Endothelial cell of umbilical vein (primary cell): ENCODE measurements around the gene MAP3K19.

ENCODE experiments used
- CTCF ChIP-seq, 2 donors: IDR thresholded peaks; 1 replicate in 1 of 2; 2 replicates in 1 of 2; pipeline ENCODE4 v1.5.1; 2011; ENCODE audit warnings: low read length in 2 of 2, mild to moderate bottlenecking in 2 of 2, moderate library complexity in 2 of 2, control low read depth in 1 of 2, inconsistent platforms in 1 of 2, low read depth in 1 of 2; ENCODE audit not compliant: insufficient read depth in 1 of 2; ENCODE audit errors: extremely low read depth in 1 of 2
- JUN ChIP-seq: IDR thresholded peaks from 2 replicates; pipeline ENCODE4 v1.6.1; 2011; ENCODE audit warnings: borderline replicate concordance, low read depth; ENCODE audit not compliant: insufficient read length, insufficient read depth
- POLR2A ChIP-seq: IDR thresholded peaks from 2 replicates; pipeline ENCODE4 v1.6.1; 2012; ENCODE audit warnings: low read depth, mild to moderate bottlenecking, control low read depth, low read length
- POLR2AphosphoS5 ChIP-seq: IDR thresholded peaks from 2 replicates; pipeline ENCODE4 v1.6.1; 2012; ENCODE audit warnings: low read depth, mild to moderate bottlenecking, control low read depth, low read length, moderate library complexity; ENCODE audit not compliant: insufficient read depth
- TF ChIP-seq, protein P1 (sequence below): IDR thresholded peaks from 2 replicates; pipeline ENCODE4 v1.6.1; 2011; ENCODE audit not compliant: insufficient read depth, insufficient read length

DNA sequence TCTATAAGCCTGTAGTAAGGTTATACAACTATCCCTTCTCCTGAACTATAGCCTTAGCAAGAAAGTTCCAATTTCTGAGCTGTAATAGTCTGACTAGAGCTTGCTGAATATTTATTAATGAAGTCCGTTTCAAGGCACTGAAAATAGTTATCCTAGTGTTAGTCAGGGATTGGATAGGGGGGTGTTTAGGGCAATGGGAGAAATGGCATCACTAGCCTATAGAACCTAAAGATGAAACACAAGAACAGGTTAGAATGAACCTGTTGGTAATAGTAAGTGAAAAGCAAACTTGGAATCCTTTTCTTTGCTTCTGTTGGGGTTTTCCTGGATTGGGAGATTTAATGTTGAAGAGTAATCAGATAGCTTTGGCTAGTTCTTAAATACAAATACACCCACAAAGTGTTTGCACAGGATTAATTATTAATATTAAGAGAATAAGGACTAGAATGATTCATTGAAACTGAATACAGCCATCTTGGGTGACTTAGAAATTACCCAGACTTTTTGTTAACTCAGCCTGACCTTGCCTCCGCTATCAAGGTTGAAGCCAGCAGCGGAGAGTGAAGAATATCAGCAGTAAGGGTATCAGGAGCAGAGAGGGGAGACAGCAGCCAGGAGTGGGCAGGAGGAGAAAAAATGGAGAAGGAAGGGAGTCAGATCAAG is 114.3 kb downstream of the MAP3K19 start:
- no peak for TF ChIP-seq POLR2AphosphoS5
- TF ChIP-seq CTCF (IDR thresholded peaks at IDR 0.05; ENCODE audit: extremely low read depth in 1 of 2, insufficient read depth in 1 of 2, low read depth in 1 of 2, low read length in 2 of 2): no peak
- no peak for TF ChIP-seq POLR2A
- no peak for TF ChIP-seq JUN
- TF ChIP-seq, protein P1, sequence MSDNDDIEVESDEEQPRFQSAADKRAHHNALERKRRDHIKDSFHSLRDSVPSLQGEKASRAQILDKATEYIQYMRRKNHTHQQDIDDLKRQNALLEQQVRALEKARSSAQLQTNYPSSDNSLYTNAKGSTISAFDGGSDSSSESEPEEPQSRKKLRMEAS: no peak
